ENCODE data around the gene LEF1.

The LEF1 gene

GRCh38 chr4:108109111-108109510 lies 59.6 kb downstream of the LEF1 start:
- DNase-seq = no peak

GRCh38 chr4:108107729-108108382 lies 60.9 kb downstream of the LEF1 start:
- no peak for DNase-seq

- no peak for DNase-seq
Measured at GRCh38 chr4:108107101-108107500, 61.6 kb downstream of the LEF1 start.

- no peak for DNase-seq
Measured at GRCh38 chr4:108106186-108106585, 62.5 kb downstream of the LEF1 start.

GRCh38 chr4:108103099-108103862 lies 65.5 kb downstream of the LEF1 start:
- DNase-seq = no peak

- DNase-seq = no peak
Measured at GRCh38 chr4:108100827-108101226, 67.9 kb downstream of the LEF1 start.

- no peak for DNase-seq
Measured at GRCh38 chr4:108099838-108100237, 68.9 kb downstream of the LEF1 start.

GRCh38 chr4:108097990-108098553 lies 70.7 kb downstream of the LEF1 start:
- DNase-seq = no peak

- no peak for DNase-seq
Measured at GRCh38 chr4:108094923-108095482, 73.7 kb downstream of the LEF1 start.

- DNase-seq = no peak
Measured at GRCh38 chr4:108094131-108094530, 74.6 kb downstream of the LEF1 start.

- DNase-seq = no peak
Measured at GRCh38 chr4:108092288-108092687, 76.4 kb downstream of the LEF1 start.

GRCh38 chr4:108087293-108087967 lies 81.3 kb downstream of the LEF1 start:
- DNase-seq = no peak

GRCh38 chr4:108081256-108081655 lies 87.5 kb downstream of the LEF1 start:
- no peak for DNase-seq

- no peak for DNase-seq
Measured at GRCh38 chr4:108080747-108081146, 88.0 kb downstream of the LEF1 start.

- no peak for DNase-seq
Measured at GRCh38 chr4:108078024-108078733, 90.6 kb downstream of the LEF1 start.

GRCh38 chr4:108072300-108072699 lies 96.4 kb downstream of the LEF1 start:
- no peak for DNase-seq

- no peak for DNase-seq
Measured at GRCh38 chr4:108070775-108071174, 98.0 kb downstream of the LEF1 start.

GRCh38 chr4:108068442-108068841 lies 100.3 kb downstream of the LEF1 start:
- DNase-seq = no peak

GRCh38 chr4:108060686-108061321 lies 107.9 kb downstream of the LEF1 start:
- DNase-seq = no peak

GRCh38 chr4:108060164-108060563 lies 108.6 kb downstream of the LEF1 start:
- peak; percentile 43 for DNase-seq

- no peak for DNase-seq
Measured at GRCh38 chr4:108058685-108059440, 109.9 kb downstream of the LEF1 start.

Data from NCI-H1092 treated with DMSO at 0.1 percent for 48 hours (cell line).